Measurements from ENCODE around the gene CXCR6. TPM values are rescaled to one million over a fixed set of nuclear protein-coding genes. Genes with fewer than 3 reads are reported as not detected.
"Not testable (repeated sequence)": the region's sequence is repeated elsewhere in the genome, so short reads cannot be mapped to it uniquely, and the experiment has no call there.

The CXCR6 gene
- total RNA-seq, 8 experiments from 2014 or later: 0.16 to 5.3 (median 0.84) TPM

- Histone ChIP-seq H3K4me1 (replicated peaks in 1 of 2) (peaks cover 6 to 15% of the 10 kb centered on the region in 2 donors), H3K4me3 (no peak overlapping the region), H3K27ac (no peak overlapping the region)
- in situ Hi-C loops (cut with MboI; ENCODE audit: low pct_unique_long_range_greater_than_20kb in 2 of 9, low sequenced_read_pairs in 9 of 9, unreplicated experiment in 9 of 9): no loop called here
- ATAC-seq (replicated peaks in 6 of 8): no peak
- WGBS, 10 experiments: 67 to 100% (median 98%) methylated on average over 1 to 6 of the region's 6 CpGs; no CpG with 5 or more reads in 2 of the 10 experiments
Measured at GRCh38 chr3:45991341-45991740, 48.1 kb downstream of the CXCR6 start.

GRCh38 chr3:45992133-45992729 is 49.0 kb downstream of the CXCR6 start:
- no peak overlapping the region for H3K27ac ChIP-seq
- H3K4me1 ChIP-seq (replicated peaks in 1 of 2): peaks cover 6 to 15% of the 10 kb centered on the region in 2 donors
- no peak overlapping the region for H3K4me3 ChIP-seq
- in situ Hi-C loops (cut with MboI; ENCODE audit: low pct_unique_long_range_greater_than_20kb in 2 of 9, low sequenced_read_pairs in 9 of 9, unreplicated experiment in 9 of 9): no loop called here
- WGBS, 10 experiments: 36 to 100% (median 100%) methylated on average over 1 to 2 of the region's 2 CpGs; no CpG with 5 or more reads in 1 of the 10 experiments
- ATAC-seq (replicated peaks in 6 of 8): no peak

GRCh38 chr3:45992821-45993221 is 49.6 kb downstream of the CXCR6 start:
- 0 to 100% (median 20%) methylated on average over 1 to 2 of the region's 2 CpGs; no CpG with 5 or more reads in 3 of the 10 experiments for WGBS, 10 experiments
- Histone ChIP-seq H3K4me3 (no peak overlapping the region), H3K27ac (no peak overlapping the region), H3K4me1 (replicated peaks in 1 of 2) (peaks cover 2 to 14% of the 10 kb centered on the region in 2 donors)
- in situ Hi-C loops (cut with MboI; ENCODE audit: low pct_unique_long_range_greater_than_20kb in 2 of 9, low sequenced_read_pairs in 9 of 9, unreplicated experiment in 9 of 9): no loop called here
- no peak for ATAC-seq (replicated peaks in 6 of 8)

GRCh38 chr3:45993421-45994027 is 50.3 kb downstream of the CXCR6 start:
- WGBS, 10 experiments: 29 to 100% (median 95%) methylated on average over 1 to 3 of the region's 3 CpGs; no CpG with 5 or more reads in 2 of the 10 experiments
- H3K4me1 ChIP-seq (replicated peaks in 1 of 2): peaks cover 0 to 7% of the 10 kb centered on the region in 2 donors
- in situ Hi-C loops (cut with MboI; ENCODE audit: low pct_unique_long_range_greater_than_20kb in 2 of 9, low sequenced_read_pairs in 9 of 9, unreplicated experiment in 9 of 9): no loop called here
- no peak overlapping the region for H3K4me3 ChIP-seq
- H3K27ac ChIP-seq: no peak overlapping the region
- no peak for ATAC-seq (replicated peaks in 6 of 8)

GRCh38 chr3:45994419-45995235 is 51.4 kb downstream of the CXCR6 start:
- ATAC-seq (replicated peaks in 6 of 8): peak in 3 of 8 experiments; percentile 1 to 17 (median 2)
- no peak overlapping the region for H3K27ac ChIP-seq
- peaks cover 0 to 6% of the 10 kb centered on the region in 2 donors for H3K4me1 ChIP-seq (replicated peaks in 1 of 2)
- H3K4me3 ChIP-seq: peak overlapping the region; percentile 59 to 94 (median 67)
- in situ Hi-C loops (cut with MboI; ENCODE audit: low pct_unique_long_range_greater_than_20kb in 2 of 9, low sequenced_read_pairs in 9 of 9, unreplicated experiment in 9 of 9): no loop called here
- 0 to 60% (median 0%) methylated on average over 1 to 9 of the region's 16 CpGs; no CpG with 5 or more reads in 3 of the 10 experiments for WGBS, 10 experiments

GRCh38 chr3:45995236-45996192 is 52.2 kb downstream of the CXCR6 start, which contains the start of gene FYCO1:
Gene FYCO1 (minus strand): TSS chr3:45995824. CDS start chr3:45984910, 10,914 bp downstream.
- H3K27ac ChIP-seq: no peak within 1 kb of the TSS
- H3K4me1 ChIP-seq (replicated peaks in 1 of 2): peaks cover 0 to 6% of the 10 kb centered on the region in 2 donors
- in situ Hi-C loops (cut with MboI; ENCODE audit: low pct_unique_long_range_greater_than_20kb in 2 of 9, low sequenced_read_pairs in 9 of 9, unreplicated experiment in 9 of 9): no loop called here
- ATAC-seq (replicated peaks in 6 of 8): peak; percentile 98 to 100 (median 99)
- WGBS, 10 experiments: 0 to 56% (median 5%) methylated on average over 2 to 28 of the region's 67 CpGs; no CpG with 5 or more reads in 3 of the 10 experiments
- H3K4me3 ChIP-seq: peak within 1 kb of the TSS; percentile 59 to 94 (median 67)

- in situ Hi-C loops (cut with MboI; ENCODE audit: low pct_unique_long_range_greater_than_20kb in 2 of 9, low sequenced_read_pairs in 9 of 9, unreplicated experiment in 9 of 9); ATAC-seq (replicated peaks in 6 of 8); H3K4me3 ChIP-seq; H3K4me1 ChIP-seq (replicated peaks in 1 of 2); H3K27ac ChIP-seq: not testable (repeated sequence)
- 80 to 100% (median 90%) methylated on average over 1 to 13 of the region's 19 CpGs; no CpG with 5 or more reads in 3 of the 10 experiments for WGBS, 10 experiments
Measured at GRCh38 chr3:45997499-45997898, 54.2 kb downstream of the CXCR6 start.

GRCh38 chr3:45997942-45998341 is 54.7 kb downstream of the CXCR6 start:
- in situ Hi-C loops (cut with MboI; ENCODE audit: low pct_unique_long_range_greater_than_20kb in 2 of 9, low sequenced_read_pairs in 9 of 9, unreplicated experiment in 9 of 9): no loop called here
- ATAC-seq (replicated peaks in 6 of 8): no peak
- 50 to 83% (median 73%) methylated on average over 1 to 2 of the region's 2 CpGs; no CpG with 5 or more reads in 1 of the 10 experiments for WGBS, 10 experiments
- H3K27ac ChIP-seq: no peak overlapping the region
- no peak overlapping the region for H3K4me3 ChIP-seq
- peaks cover 0 to 6% of the 10 kb centered on the region in 2 donors for H3K4me1 ChIP-seq (replicated peaks in 1 of 2)

Other genes starting within 250 kb of the CXCR6 start
- gene SLC6A20, start 146.9 kb upstream of the CXCR6 start, total RNA-seq: 1 to 10 TPM in 3 of 8 experiments, under 1 TPM in 5; 0.05 to 7.2 (median 0.34) TPM
- gene LZTFL1, start 101.3 kb upstream of the CXCR6 start, total RNA-seq: 10 to 100 TPM in 4 of 8 experiments, 1 to 10 TPM in 4; 2.9 to 32.4 (median 12.6) TPM
- 1 to 10 TPM in 1 of 8 experiments, under 1 TPM in 6, not detected in 1; 0.14 to 1.4 (median 0.57) TPM for gene CCR9, start 56.9 kb upstream of the CXCR6 start, total RNA-seq
- gene FYCO1, start 52.4 kb downstream of the CXCR6 start, total RNA-seq: 10 to 100 TPM in 3 of 8 experiments, 1 to 10 TPM in 4, under 1 TPM in 1; 0.87 to 19.6 (median 5.6) TPM
- under 1 TPM in 6 of 8 experiments, not detected in 2; 0.04 to 0.71 (median 0.18) TPM for gene XCR1, start 84.0 kb downstream of the CXCR6 start, total RNA-seq

Measured in motor neuron (in vitro differentiated cells).